Measurements from ENCODE around the gene ZNF639. TPM values are rescaled to one million over a fixed set of nuclear protein-coding genes. Genes with fewer than 3 reads are reported as not detected.

Gene ZNF639
- total and polyA plus RNA-seq, 10 of the 15 experiments (the other 5 are each of a cell fraction or from before 2014, with no cell fraction given): 16.3 to 61.2 (median 35.3) TPM

DNA sequence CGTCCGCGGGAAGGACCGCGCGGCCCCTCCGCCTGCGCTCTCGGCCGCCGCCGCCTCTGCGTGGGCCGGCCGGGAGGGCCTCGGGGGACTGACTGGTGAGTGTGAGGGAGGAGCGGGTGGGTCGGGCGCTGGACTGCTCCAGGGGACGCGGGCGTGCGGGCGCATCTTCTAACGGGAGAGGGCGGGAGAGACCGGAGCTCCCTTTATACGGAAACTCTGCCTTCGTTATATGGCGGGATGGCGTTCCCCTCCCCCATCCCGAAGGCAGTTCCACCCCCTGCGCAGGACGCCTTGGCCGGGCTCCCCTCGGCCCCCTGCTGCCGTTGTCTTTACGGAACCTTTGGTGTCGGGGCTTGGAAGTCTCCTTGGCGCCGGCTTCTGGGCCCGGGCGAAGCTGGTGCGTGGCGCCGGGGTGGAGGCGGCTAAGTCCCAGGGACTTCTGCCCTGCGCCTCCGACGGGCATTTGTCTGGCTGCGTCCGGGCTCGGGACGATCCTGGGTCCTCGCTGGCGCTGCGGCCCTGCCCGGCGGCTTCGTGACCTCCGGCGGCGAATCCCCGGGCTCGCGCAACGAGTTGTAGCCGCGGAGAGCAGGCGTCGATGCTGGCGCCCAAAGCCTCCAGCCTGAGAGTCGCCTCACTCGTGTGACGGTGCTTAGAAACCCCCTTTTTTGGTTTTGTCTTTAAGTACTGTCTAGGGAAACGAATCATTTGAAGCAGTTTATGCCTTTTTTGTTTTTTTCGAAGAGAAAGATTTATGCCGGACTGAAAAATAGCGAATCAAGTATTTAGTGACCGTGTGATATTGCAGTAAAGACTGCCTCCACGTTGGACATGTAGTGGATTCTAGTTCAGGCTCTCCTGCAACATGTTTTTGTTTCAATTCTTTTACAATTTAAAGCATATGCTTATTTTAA is 623 bp downstream of the ZNF639 start (continued):
- TF ChIP-seq, protein P1, sequence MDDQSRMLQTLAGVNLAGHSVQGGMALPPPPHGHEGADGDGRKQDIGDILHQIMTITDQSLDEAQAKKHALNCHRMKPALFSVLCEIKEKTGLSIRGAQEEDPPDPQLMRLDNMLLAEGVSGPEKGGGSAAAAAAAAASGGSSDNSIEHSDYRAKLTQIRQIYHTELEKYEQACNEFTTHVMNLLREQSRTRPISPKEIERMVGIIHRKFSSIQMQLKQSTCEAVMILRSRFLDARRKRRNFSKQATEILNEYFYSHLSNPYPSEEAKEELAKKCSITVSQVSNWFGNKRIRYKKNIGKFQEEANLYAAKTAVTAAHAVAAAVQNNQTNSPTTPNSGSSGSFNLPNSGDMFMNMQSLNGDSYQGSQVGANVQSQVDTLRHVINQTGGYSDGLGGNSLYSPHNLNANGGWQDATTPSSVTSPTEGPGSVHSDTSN (IDR thresholded peaks at IDR 0.05; ENCODE audit: insufficient replicate concordance, low read depth, low read length): no peak
- TF ChIP-seq ZNF622 (IDR thresholded peaks at IDR 0.05): no peak
- no peak for TF ChIP-seq SMC3 (IDR thresholded peaks at IDR 0.05; ENCODE audit: borderline replicate concordance, low read length)
- no peak for TF ChIP-seq TCF3 (IDR thresholded peaks at IDR 0.05; ENCODE audit: borderline replicate concordance, insufficient read depth, low read depth, low read length)
- TF ChIP-seq CBX3 (IDR thresholded peaks at IDR 0.05; ENCODE audit: borderline replicate concordance, low read depth): no peak
- no peak for TF ChIP-seq CEBPB (IDR thresholded peaks at IDR 0.05; ENCODE audit: borderline replicate concordance in 1 of 2, low read depth in 2 of 2, low read length in 2 of 2)
- TF ChIP-seq, protein P2, sequence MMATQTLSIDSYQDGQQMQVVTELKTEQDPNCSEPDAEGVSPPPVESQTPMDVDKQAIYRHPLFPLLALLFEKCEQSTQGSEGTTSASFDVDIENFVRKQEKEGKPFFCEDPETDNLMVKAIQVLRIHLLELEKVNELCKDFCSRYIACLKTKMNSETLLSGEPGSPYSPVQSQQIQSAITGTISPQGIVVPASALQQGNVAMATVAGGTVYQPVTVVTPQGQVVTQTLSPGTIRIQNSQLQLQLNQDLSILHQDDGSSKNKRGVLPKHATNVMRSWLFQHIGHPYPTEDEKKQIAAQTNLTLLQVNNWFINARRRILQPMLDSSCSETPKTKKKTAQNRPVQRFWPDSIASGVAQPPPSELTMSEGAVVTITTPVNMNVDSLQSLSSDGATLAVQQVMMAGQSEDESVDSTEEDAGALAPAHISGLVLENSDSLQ (IDR thresholded peaks at IDR 0.05): no peak
- TF ChIP-seq MTA3 (IDR thresholded peaks at IDR 0.05; ENCODE audit: borderline replicate concordance, low read length): no peak
- TF ChIP-seq, protein P3, sequence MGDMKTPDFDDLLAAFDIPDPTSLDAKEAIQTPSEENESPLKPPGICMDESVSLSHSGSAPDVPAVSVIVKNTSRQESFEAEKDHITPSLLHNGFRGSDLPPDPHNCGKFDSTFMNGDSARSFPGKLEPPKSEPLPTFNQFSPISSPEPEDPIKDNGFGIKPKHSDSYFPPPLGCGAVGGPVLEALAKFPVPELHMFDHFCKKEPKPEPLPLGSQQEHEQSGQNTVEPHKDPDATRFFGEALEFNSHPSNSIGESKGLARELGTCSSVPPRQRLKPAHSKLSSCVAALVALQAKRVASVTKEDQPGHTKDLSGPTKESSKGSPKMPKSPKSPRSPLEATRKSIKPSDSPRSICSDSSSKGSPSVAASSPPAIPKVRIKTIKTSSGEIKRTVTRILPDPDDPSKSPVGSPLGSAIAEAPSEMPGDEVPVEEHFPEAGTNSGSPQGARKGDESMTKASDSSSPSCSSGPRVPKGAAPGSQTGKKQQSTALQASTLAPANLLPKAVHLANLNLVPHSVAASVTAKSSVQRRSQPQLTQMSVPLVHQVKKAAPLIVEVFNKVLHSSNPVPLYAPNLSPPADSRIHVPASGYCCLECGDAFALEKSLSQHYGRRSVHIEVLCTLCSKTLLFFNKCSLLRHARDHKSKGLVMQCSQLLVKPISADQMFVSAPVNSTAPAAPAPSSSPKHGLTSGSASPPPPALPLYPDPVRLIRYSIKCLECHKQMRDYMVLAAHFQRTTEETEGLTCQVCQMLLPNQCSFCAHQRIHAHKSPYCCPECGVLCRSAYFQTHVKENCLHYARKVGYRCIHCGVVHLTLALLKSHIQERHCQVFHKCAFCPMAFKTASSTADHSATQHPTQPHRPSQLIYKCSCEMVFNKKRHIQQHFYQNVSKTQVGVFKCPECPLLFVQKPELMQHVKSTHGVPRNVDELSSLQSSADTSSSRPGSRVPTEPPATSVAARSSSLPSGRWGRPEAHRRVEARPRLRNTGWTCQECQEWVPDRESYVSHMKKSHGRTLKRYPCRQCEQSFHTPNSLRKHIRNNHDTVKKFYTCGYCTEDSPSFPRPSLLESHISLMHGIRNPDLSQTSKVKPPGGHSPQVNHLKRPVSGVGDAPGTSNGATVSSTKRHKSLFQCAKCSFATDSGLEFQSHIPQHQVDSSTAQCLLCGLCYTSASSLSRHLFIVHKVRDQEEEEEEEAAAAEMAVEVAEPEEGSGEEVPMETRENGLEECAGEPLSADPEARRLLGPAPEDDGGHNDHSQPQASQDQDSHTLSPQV (IDR thresholded peaks at IDR 0.05): no peak
- TF ChIP-seq MYB (IDR thresholded peaks at IDR 0.05; ENCODE audit: borderline replicate concordance, low read depth, low read length): no peak

All from GM12878 (cell line).